ENCODE measurements around the gene ATG3. TPM values are rescaled to one million over a fixed set of nuclear protein-coding genes. Genes with fewer than 3 reads are reported as not detected.

Gene ATG3
- total and polyA plus RNA-seq, 2 of the 8 experiments (the other 6 are each of a cell fraction or from before 2014, with no cell fraction given), result 27.3 to 55.3 TPM

DNA sequence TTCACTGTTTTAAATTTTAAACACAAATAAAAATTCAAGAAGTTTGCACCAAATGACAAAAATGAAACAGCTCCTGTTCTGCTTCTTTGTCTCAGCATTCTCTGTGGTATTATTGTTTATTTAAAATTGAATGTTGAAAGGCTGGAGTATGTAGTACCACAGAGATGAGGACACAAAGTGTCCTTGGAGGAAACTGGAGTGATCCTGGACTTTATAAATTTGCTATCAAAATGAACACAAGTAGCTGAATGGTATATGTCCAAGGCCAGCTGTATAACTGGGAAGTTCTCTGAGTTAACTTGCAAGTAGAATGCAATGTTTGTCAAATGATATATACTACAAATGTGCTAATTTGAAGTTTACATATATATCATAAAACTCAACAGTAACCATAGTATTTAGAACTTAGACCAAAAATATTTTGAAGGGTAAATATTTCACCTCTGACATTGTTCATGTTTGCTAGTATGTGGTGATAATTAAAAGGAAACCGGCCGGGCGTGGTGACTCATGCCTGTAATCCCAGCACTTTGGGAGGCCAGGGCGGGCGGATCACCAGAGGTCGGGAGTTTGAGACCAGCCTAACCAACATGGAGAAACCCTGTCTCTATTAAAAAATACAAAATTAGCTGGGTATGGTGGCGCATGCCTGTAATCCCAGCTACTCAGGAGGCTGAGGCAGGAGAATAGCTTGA lies 74.8 kb downstream of the ATG3 start:
- H3K9ac ChIP-seq (replicated peaks in 1 of 4; ENCODE audit: extremely low read depth in 1 of 4, low read depth in 3 of 4, low read length in 3 of 4), result no peak overlapping the region
- no peak overlapping the region for H4K5ac ChIP-seq (ENCODE audit: insufficient read length, low read depth, low read length)
- TF ChIP-seq SIX5 (IDR thresholded peaks at IDR 0.05; ENCODE audit: low read depth, low read length) (no peak), TAF1 (IDR thresholded peaks at IDR 0.05; ENCODE audit: low read depth, low read length) (no peak), CEBPB (IDR thresholded peaks at IDR 0.05; ENCODE audit: low read depth, low read length) (no peak), NRF1 (IDR thresholded peaks at IDR 0.05; ENCODE audit: low read depth, low read length) (no peak), JUND (IDR thresholded peaks at IDR 0.05; ENCODE audit: low read length) (no peak), HDAC2 (IDR thresholded peaks at IDR 0.05; ENCODE audit: borderline replicate concordance in 1 of 2, low read depth in 2 of 2, low read length in 2 of 2) (no peak), TAF7 (optimal IDR thresholded peaks at IDR 0.05; ENCODE audit: borderline replicate concordance, low read depth, low read length) (no peak), CHD1 (IDR thresholded peaks at IDR 0.05; ENCODE audit: low read depth, low read length) (no peak), SIRT6 (IDR thresholded peaks at IDR 0.05; ENCODE audit: low read length) (no peak), RBBP5 (IDR thresholded peaks at IDR 0.05; ENCODE audit: borderline replicate concordance, low read depth, low read length) (no peak), EGR1 (IDR thresholded peaks at IDR 0.05; ENCODE audit: borderline replicate concordance, low read depth, low read length) (no peak)
- TF ChIP-seq, protein P1, sequence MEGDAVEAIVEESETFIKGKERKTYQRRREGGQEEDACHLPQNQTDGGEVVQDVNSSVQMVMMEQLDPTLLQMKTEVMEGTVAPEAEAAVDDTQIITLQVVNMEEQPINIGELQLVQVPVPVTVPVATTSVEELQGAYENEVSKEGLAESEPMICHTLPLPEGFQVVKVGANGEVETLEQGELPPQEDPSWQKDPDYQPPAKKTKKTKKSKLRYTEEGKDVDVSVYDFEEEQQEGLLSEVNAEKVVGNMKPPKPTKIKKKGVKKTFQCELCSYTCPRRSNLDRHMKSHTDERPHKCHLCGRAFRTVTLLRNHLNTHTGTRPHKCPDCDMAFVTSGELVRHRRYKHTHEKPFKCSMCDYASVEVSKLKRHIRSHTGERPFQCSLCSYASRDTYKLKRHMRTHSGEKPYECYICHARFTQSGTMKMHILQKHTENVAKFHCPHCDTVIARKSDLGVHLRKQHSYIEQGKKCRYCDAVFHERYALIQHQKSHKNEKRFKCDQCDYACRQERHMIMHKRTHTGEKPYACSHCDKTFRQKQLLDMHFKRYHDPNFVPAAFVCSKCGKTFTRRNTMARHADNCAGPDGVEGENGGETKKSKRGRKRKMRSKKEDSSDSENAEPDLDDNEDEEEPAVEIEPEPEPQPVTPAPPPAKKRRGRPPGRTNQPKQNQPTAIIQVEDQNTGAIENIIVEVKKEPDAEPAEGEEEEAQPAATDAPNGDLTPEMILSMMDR (IDR thresholded peaks at IDR 0.05; ENCODE audit: control extremely low read depth in 1 of 3, insufficient read depth in 1 of 3, low read depth in 1 of 3, low read length in 3 of 3), result no peak
- H3K23me2 ChIP-seq (ENCODE audit: low read depth, low read length), result no peaks in the 10 kb centered on the region
- H3K79me1 ChIP-seq (ENCODE audit: low read depth, low read length), result no peaks in the 10 kb centered on the region
- no peak overlapping the region for H2AK5ac ChIP-seq (ENCODE audit: low read depth, low read length)
- no peaks in the 10 kb centered on the region for H3K36me3 ChIP-seq (ENCODE audit: control insufficient read depth in 2 of 4, insufficient read depth in 4 of 4, low read length in 3 of 4)
- no peak overlapping the region for H2BK15ac ChIP-seq (ENCODE audit: low read length)
- H3K14ac ChIP-seq (ENCODE audit: insufficient read length), result no peak overlapping the region
- no peak overlapping the region for H4K8ac ChIP-seq (ENCODE audit: extremely low read depth, insufficient read depth, low read length)
- no peaks in the 10 kb centered on the region for H3K79me2 ChIP-seq (ENCODE audit: control insufficient read depth in 1 of 2, insufficient read depth in 2 of 2, low read length in 2 of 2)
- H4K91ac ChIP-seq (replicated peaks; ENCODE audit: insufficient read length, low read length), result no peak overlapping the region
- H3K27ac ChIP-seq (ENCODE audit: low read depth, low read length), result no peak overlapping the region
- POLR2A ChIA-PET (ENCODE audit: partially characterized antibody), result no interaction called here
- H2BK20ac ChIP-seq (ENCODE audit: low read length), result no peak overlapping the region
- CTCF ChIA-PET (ENCODE audit: partially characterized antibody), result no interaction called here
- no peak overlapping the region for H3K23ac ChIP-seq (ENCODE audit: insufficient read length)
- H3K56ac ChIP-seq (replicated peaks; ENCODE audit: insufficient read length, low read depth, low read length), result no peak overlapping the region
- H2BK120ac ChIP-seq (replicated peaks; ENCODE audit: low read depth, low read length), result no peak overlapping the region
- H3K9me3 ChIP-seq (ENCODE audit: insufficient read depth in 2 of 2, low read depth in 1 of 2, low read length in 1 of 2), result no peaks in the 10 kb centered on the region
- no peak for FAIRE-seq
- no peak overlapping the region for H3K4ac ChIP-seq (replicated peaks; ENCODE audit: insufficient read length, low read depth, low read length)
- no peak overlapping the region for H2BK5ac ChIP-seq (ENCODE audit: low read depth, low read length)
- 98% methylated on average over 7 of the region's 7 CpGs; no CpG with 5 or more reads in 1 of the 2 experiments for WGBS, 2 experiments (ENCODE audit: extremely low coverage in 1 of 2, insufficient coverage in 1 of 2, insufficient read length in 1 of 2, insufficient replicate concordance in 2 of 2, low coverage in 1 of 2, low lambda C conversion rate in 2 of 2, missing lambda C conversion rate in 1 of 2)
- no peaks in the 10 kb centered on the region for H4K20me1 ChIP-seq (replicated peaks in 1 of 2; ENCODE audit: control insufficient read depth in 1 of 2, insufficient read depth in 2 of 2, low read length in 2 of 2)
- no peaks in the 10 kb centered on the region for H3K4me1 ChIP-seq (replicated peaks in 1 of 4; ENCODE audit: control insufficient read depth in 3 of 4, insufficient read depth in 4 of 4, low read length in 3 of 4)
- H2BK12ac ChIP-seq (ENCODE audit: low read depth, low read length), result no peak overlapping the region
- DNase-seq (ENCODE audit: low read depth in 1 of 2, low spot score in 2 of 2), result no peak
- H3K4me2 ChIP-seq (ENCODE audit: insufficient read depth in 1 of 2, low read depth in 2 of 2, low read length in 2 of 2), result no peak overlapping the region
- no peak overlapping the region for H3K18ac ChIP-seq (ENCODE audit: extremely low read depth, low read length)
- no peak overlapping the region for H2AFZ ChIP-seq (ENCODE audit: low read length)
- H3K4me3 ChIP-seq (ENCODE audit: extremely low read depth in 1 of 4, insufficient read depth in 2 of 4, low read depth in 3 of 4, low read length in 4 of 4), result no peak overlapping the region
- peaks cover 0 to 1% (median 0%) of the 10 kb centered on the region in 4 experiments; a peak in 1 of 7 replicates for H3K27me3 ChIP-seq (replicated peaks in 1 of 4; ENCODE audit: control insufficient read depth in 3 of 4, extremely low read depth in 1 of 4, insufficient read depth in 3 of 4, low read length in 3 of 4)
